ENCODE data around the gene ELP4.

ELP4 gene

DNA sequence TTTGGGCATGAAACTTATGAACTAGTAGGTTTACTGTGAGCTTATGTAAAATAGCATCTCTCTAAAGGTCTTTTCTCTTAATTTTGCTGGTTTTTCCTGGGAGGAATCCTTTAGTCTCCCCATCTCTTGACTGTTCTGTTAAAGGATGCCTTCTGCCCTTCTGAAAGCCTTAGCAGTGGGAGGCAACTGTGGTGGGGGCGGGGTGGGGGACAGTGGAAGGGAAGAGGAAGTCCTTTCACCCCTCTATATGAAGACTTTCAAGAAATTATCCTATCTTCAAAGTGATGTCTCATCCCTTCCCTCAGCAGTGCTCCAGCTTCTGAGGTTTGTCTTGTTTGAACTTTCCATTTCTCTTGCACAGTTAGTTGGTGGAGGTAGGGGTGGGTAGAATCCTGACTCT, 73.1 kb downstream of the ELP4 start:
- no peak overlapping the region for H3K4me3 ChIP-seq (ENCODE audit: low read depth, low read length)
- TF ChIP-seq, protein P1, sequence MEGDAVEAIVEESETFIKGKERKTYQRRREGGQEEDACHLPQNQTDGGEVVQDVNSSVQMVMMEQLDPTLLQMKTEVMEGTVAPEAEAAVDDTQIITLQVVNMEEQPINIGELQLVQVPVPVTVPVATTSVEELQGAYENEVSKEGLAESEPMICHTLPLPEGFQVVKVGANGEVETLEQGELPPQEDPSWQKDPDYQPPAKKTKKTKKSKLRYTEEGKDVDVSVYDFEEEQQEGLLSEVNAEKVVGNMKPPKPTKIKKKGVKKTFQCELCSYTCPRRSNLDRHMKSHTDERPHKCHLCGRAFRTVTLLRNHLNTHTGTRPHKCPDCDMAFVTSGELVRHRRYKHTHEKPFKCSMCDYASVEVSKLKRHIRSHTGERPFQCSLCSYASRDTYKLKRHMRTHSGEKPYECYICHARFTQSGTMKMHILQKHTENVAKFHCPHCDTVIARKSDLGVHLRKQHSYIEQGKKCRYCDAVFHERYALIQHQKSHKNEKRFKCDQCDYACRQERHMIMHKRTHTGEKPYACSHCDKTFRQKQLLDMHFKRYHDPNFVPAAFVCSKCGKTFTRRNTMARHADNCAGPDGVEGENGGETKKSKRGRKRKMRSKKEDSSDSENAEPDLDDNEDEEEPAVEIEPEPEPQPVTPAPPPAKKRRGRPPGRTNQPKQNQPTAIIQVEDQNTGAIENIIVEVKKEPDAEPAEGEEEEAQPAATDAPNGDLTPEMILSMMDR (IDR thresholded peaks at IDR 0.05; ENCODE audit: low read depth, low read length, missing control alignments), result no peak
- DNase-seq (ENCODE audit: low read depth), result no peak

DNA sequence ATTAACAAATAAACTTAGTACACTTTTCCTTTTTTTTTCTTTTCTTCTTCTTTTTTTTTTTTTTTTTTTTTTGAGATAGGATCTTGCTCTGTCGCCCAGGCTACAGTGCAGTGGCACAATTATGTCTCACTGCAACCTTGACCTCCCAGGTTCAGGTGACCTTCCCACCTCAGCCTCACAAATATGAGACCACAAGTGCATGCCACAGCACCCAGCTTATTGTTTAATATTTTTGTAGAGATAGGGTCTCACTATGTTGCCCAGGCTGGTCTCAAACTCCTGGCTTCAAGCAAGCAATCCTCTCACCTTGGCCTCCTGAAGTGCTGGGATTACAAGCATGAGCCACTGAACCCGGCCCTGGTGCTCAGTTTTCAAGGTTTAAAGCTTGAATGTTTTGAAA, 88.9 kb downstream of the ELP4 start:
- no peak for DNase-seq (ENCODE audit: low read depth)
- H3K4me3 ChIP-seq (ENCODE audit: low read depth, low read length), result no peak overlapping the region
- TF ChIP-seq, protein P1 (IDR thresholded peaks at IDR 0.05; ENCODE audit: low read depth, low read length, missing control alignments), result no peak

DNA sequence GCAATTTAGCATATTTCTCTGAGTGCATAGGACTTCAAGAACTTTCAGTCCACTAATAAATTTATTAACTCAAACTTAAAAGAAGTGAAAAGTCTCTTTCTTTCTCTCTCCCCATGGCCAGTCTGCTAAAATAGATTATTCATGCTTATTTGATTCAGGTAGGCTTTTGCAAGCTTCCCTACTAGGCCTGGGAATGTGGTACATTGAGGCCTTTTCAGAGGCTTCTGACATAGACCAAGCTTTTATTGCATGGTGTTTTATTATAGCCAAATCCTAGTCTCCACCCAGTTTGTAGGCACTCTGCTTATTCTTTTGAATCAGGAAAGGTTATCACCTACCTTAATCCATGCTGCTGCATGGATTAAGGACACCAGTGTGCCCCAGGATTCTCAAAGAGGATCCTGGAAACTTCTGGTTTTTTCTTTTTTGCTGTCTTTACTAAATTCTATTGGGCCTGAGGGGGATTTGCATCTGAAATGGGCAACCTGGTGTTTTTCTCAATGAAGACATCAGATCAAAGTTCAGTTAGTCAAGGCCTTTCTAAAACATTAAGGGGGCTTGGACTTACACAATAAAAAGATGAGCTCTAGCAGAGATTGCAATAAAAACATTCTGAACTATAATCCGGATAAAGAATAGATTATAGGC, 92.2 kb downstream of the ELP4 start:
- DNase-seq (ENCODE audit: low read depth), result no peak
- H3K4me3 ChIP-seq (ENCODE audit: low read depth, low read length), result no peak overlapping the region
- TF ChIP-seq, protein P1 (IDR thresholded peaks at IDR 0.05; ENCODE audit: low read depth, low read length, missing control alignments), result no peak

DNA sequence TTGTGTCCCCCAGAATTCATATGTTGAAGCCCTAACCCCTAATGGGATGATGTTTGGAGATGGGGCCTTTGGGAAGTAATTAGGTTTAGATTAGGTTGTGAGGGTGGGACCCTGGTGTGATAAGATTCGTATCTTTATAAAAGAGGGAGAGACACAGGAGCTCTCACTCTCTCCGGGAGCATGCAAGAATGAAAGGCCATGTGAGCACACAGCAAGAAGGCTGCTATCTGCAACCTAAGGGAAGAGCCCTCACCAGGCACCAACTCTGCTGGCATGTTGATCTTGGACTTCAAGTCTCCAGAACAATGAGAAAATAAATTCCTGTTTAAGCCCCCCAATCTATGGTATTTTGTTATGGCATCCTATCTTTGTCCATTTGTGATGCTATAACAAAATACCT, 97.3 kb downstream of the ELP4 start:
- no peak overlapping the region for H3K4me3 ChIP-seq (ENCODE audit: low read depth, low read length)
- TF ChIP-seq, protein P1 (IDR thresholded peaks at IDR 0.05; ENCODE audit: low read depth, low read length, missing control alignments), result no peak
- DNase-seq (ENCODE audit: low read depth), result no peak

DNA sequence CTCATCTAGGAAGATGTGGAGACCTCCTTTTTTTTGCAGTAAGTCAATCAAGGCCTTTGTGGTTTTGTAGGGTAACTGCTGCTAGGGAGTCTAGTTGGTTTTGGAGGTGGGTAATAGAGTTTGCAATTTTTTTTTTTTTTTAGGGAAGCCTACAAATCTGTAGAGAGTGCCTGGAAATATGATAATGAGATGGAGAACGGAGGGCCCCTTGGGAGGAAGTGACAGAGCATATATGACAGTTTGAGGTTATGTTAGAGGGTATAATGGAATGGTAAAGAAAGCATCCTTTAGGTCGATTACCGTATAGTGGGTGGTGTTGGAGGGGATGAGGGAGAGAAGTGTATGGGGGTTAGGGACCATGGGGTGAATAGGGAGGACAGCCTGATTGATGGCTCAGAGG, 98.3 kb downstream of the ELP4 start:
- TF ChIP-seq, protein P1 (IDR thresholded peaks at IDR 0.05; ENCODE audit: low read depth, low read length, missing control alignments), result no peak
- no peak for DNase-seq (ENCODE audit: low read depth)
- H3K4me3 ChIP-seq (ENCODE audit: low read depth, low read length), result no peak overlapping the region

DNA sequence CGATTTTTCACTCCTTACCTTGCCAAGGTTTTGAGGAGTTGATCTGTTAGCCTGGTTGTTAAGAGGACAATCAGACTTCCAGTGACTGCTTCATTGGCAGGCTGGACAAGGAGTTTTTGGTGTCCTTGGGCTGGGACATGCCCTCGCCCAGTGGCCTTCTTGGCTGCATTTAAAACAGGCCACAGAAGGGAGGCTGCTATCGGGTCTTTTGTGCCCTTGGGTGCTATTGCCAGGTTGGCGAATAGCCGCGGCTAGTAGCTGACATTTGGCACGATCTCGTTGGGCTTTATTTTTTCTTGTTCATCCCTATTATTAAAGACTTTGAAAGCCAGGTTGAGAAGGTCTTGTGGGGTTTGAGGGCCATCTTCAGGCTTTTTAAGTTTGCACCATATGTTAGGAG, 99.4 kb downstream of the ELP4 start:
- no peak overlapping the region for H3K4me3 ChIP-seq (ENCODE audit: low read depth, low read length)
- DNase-seq (ENCODE audit: low read depth), result no peak
- TF ChIP-seq, protein P1 (IDR thresholded peaks at IDR 0.05; ENCODE audit: low read depth, low read length, missing control alignments), result no peak

DNA sequence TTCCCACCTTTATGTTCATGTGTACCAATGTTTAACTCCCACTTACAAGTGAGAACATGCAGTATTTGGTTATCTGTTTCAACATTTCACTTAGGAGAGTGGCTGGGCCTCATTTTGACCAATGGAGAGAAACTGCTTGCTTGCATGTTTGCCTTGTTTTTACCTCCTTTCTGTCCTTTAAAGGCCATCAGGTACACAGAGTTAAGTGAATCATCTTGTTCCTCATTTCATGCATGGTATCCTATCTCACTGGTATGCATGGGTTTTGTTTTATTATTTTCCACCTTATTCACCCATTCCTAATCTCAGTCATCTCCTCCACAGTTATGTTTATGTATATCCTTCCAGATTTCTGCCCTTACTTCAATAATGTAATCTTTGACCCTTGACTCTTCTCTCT, 101.0 kb downstream of the ELP4 start:
- TF ChIP-seq, protein P1 (IDR thresholded peaks at IDR 0.05; ENCODE audit: low read depth, low read length, missing control alignments), result no peak
- no peak for DNase-seq (ENCODE audit: low read depth)
- no peak overlapping the region for H3K4me3 ChIP-seq (ENCODE audit: low read depth, low read length)

Data from GM12864 (cell line).